SU-DHL-6 (cell line): ENCODE results near the gene LRRC2.
A peak's percentile ranks its signal among the peaks of the same experiment; 100 is the strongest.

Experiments used
- H2AFZ ChIP-seq: fragments of 200-600 bp; sonication (generic); 2 replicates; pipeline ENCODE4 v1.6.1; 2014; ENCODE audit warnings: low read depth, mild to moderate bottlenecking, moderate library complexity, mixed read lengths, antibody characterized with exemption, low read length; ENCODE audit not compliant: severe bottlenecking
- H3F3A ChIP-seq: fragments of 200-600 bp; shearing (Covaris generic); 2 replicates; pipeline ENCODE4 v1.6.0; 2016; ENCODE audit warnings: antibody characterized with exemption, mild to moderate bottlenecking; ENCODE audit not compliant: insufficient read depth
- H3K27ac ChIP-seq: fragments of 200-600 bp; sonication (generic); 2 replicates; pipeline ENCODE4 v1.5.1; 2016; ENCODE audit warnings: low read depth, mild to moderate bottlenecking, low read length, moderate library complexity, mixed read lengths
- H3K27me3 ChIP-seq: fragments of 200-600 bp; sonication (generic), shearing (Covaris generic); 2 replicates; pipeline ENCODE4 v1.6.0; 2014; ENCODE audit warnings: mild to moderate bottlenecking, low read length
- H3K36me3 ChIP-seq: fragments of 200-600 bp; sonication (generic); 2 replicates; pipeline ENCODE4 v1.6.1; 2014; ENCODE audit warnings: mild to moderate bottlenecking, low read length, mixed read lengths
- H3K4me2 ChIP-seq: fragments of 300-600, 200-600 bp; shearing (Covaris generic), sonication (generic); 2 replicates; pipeline ENCODE4 v1.6.0; 2014; ENCODE audit warnings: low read length, low read depth, mild to moderate bottlenecking; ENCODE audit not compliant: poor library complexity, severe bottlenecking
- H3K4me3 ChIP-seq: fragments of 200-600 bp; sonication (generic); 2 replicates; pipeline ENCODE4 v1.5.1; 2014; ENCODE audit warnings: antibody characterized with exemption, low read length, mild to moderate bottlenecking, mixed read lengths; ENCODE audit not compliant: insufficient read depth, poor library complexity, severe bottlenecking
- H3K79me2 ChIP-seq: fragments of 200-600 bp; sonication (generic); 2 replicates; pipeline ENCODE4 v1.6.1; 2014; ENCODE audit warnings: mild to moderate bottlenecking, low read length, moderate library complexity; ENCODE audit not compliant: insufficient read depth
- H3K9ac ChIP-seq: fragments of 200-600 bp; sonication (generic); 2 replicates; pipeline ENCODE4 v1.7.0; 2014; ENCODE audit warnings: mild to moderate bottlenecking, low read length
- H3K9me2 ChIP-seq: fragments of 200-600 bp; sonication (generic); replicated peaks from 2 replicates; pipeline ENCODE4 v1.6.1; 2014; ENCODE audit warnings: low read length; ENCODE audit not compliant: insufficient read depth
- H3K9me3 ChIP-seq: fragments of 200-600 bp; sonication (generic); 2 replicates; pipeline ENCODE4 v1.6.1; 2014; ENCODE audit warnings: low read length, mixed read lengths; ENCODE audit not compliant: insufficient read depth
- H4K20me1 ChIP-seq: fragments of 200-600 bp; sonication (generic); 2 replicates; pipeline ENCODE4 v1.6.1; 2014; ENCODE audit warnings: low read depth, mild to moderate bottlenecking, antibody characterized with exemption, low read length, moderate library complexity, mixed read lengths
- EZH2phosphoT487 ChIP-seq: fragments of 200-600 bp; sonication (generic), shearing (Covaris generic); conservative IDR thresholded peaks from 2 replicates; pipeline ENCODE4 v1.6.1; 2018; ENCODE audit warnings: mild to moderate bottlenecking, antibody characterized with exemption, low read length, moderate library complexity, mixed read lengths
- TF ChIP-seq, protein P1 (sequence below): fragments of 200-600 bp; sonication (generic); IDR thresholded peaks from one replicate; pipeline ENCODE4 v1.5.1; 2017; ENCODE audit warnings: antibody characterized with exemption, mild to moderate bottlenecking, low read length, moderate library complexity; ENCODE audit not compliant: insufficient read depth, poor library complexity, severe bottlenecking

The LRRC2 gene

GRCh38 chr3:46545818-46546630 is 20.1 kb downstream of the LRRC2 start:
- Histone ChIP-seq H3F3A (peaks cover 51% of the 10 kb centered on the region), H3K4me2 (peak overlapping the region; percentile 57)

GRCh38 chr3:46544771-46545503 is 21.2 kb downstream of the LRRC2 start:
- no peak overlapping the region for H3K4me3 ChIP-seq
- H3K27me3 ChIP-seq: no peaks in the 10 kb centered on the region
- peaks cover 51% of the 10 kb centered on the region for H3F3A ChIP-seq
- no peaks in the 10 kb centered on the region for H3K79me2 ChIP-seq
- 0 out of 2 replicates have a peak, but pooled peaks cover 3% of the 10 kb centered on the region for H3K36me3 ChIP-seq
- H4K20me1 ChIP-seq: no peaks in the 10 kb centered on the region
- H3K9me3 ChIP-seq: no peaks in the 10 kb centered on the region
- H3K4me2 ChIP-seq: peak overlapping the region; percentile 57
- peak overlapping the region; percentile 94 for H3K27ac ChIP-seq
- H3K9me2 ChIP-seq: no peaks in the 10 kb centered on the region
- no peak for TF ChIP-seq EZH2phosphoT487
- TF ChIP-seq, protein P1, sequence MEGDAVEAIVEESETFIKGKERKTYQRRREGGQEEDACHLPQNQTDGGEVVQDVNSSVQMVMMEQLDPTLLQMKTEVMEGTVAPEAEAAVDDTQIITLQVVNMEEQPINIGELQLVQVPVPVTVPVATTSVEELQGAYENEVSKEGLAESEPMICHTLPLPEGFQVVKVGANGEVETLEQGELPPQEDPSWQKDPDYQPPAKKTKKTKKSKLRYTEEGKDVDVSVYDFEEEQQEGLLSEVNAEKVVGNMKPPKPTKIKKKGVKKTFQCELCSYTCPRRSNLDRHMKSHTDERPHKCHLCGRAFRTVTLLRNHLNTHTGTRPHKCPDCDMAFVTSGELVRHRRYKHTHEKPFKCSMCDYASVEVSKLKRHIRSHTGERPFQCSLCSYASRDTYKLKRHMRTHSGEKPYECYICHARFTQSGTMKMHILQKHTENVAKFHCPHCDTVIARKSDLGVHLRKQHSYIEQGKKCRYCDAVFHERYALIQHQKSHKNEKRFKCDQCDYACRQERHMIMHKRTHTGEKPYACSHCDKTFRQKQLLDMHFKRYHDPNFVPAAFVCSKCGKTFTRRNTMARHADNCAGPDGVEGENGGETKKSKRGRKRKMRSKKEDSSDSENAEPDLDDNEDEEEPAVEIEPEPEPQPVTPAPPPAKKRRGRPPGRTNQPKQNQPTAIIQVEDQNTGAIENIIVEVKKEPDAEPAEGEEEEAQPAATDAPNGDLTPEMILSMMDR: no peak
- H2AFZ ChIP-seq: no peak overlapping the region
- H3K9ac ChIP-seq: peak overlapping the region; percentile 40; the same call in 1 of the 2 replicates

More at GRCh38 chr3:46545818-46546630, 20.1 kb downstream of the LRRC2 start:
- H4K20me1 ChIP-seq: no peaks in the 10 kb centered on the region
- peak overlapping the region; percentile 31 for H3K4me3 ChIP-seq
- no peaks in the 10 kb centered on the region for H3K27me3 ChIP-seq
- no peaks in the 10 kb centered on the region for H3K79me2 ChIP-seq
- peak overlapping the region; percentile 40 for H3K9ac ChIP-seq
- TF ChIP-seq, protein P1: no peak
- TF ChIP-seq EZH2phosphoT487: no peak
- H3K36me3 ChIP-seq: 0 out of 2 replicates have a peak, but pooled peaks cover 3% of the 10 kb centered on the region
- no peaks in the 10 kb centered on the region for H3K9me3 ChIP-seq
- no peaks in the 10 kb centered on the region for H3K9me2 ChIP-seq
- no peak overlapping the region for H2AFZ ChIP-seq
- H3K27ac ChIP-seq: peak overlapping the region; percentile 94

GRCh38 chr3:46542801-46543201 is 23.3 kb downstream of the LRRC2 start:
- Histone ChIP-seq H3F3A (peaks cover 61% of the 10 kb centered on the region), H3K27ac (peak overlapping the region; percentile 77), H3K9me2 (no peaks in the 10 kb centered on the region), H3K9me3 (no peaks in the 10 kb centered on the region), H3K27me3 (no peaks in the 10 kb centered on the region), H2AFZ (no peak overlapping the region), H3K9ac (peak overlapping the region; percentile 37), H4K20me1 (no peaks in the 10 kb centered on the region), H3K4me2 (peak overlapping the region; percentile 36), H3K4me3 (no peak overlapping the region), H3K36me3 (no peaks in the 10 kb centered on the region), H3K79me2 (no peaks in the 10 kb centered on the region)
- no peak for TF ChIP-seq EZH2phosphoT487
- TF ChIP-seq, protein P1: no peak
